GM21360 (cell line): ENCODE data around the gene CDK19.
"Not testable (repeated sequence)": the region's sequence is repeated elsewhere in the genome, so short reads cannot be mapped to it uniquely, and the experiment has no call there.

Experiments used
- ATAC-seq: cut with Tn5 transposase; IDR thresholded peaks from one replicate; pipeline ENCODE4 v1.9.1; 2021; ENCODE audit warnings: mild to moderate bottlenecking, moderate library complexity; ENCODE audit not compliant: unreplicated experiment

The CDK19 gene

GRCh38 chr6:110761371-110761770 lies 53.9 kb downstream of the CDK19 start:
- ATAC-seq: no peak

- no peak for ATAC-seq
Measured at GRCh38 chr6:110760589-110760988, 54.7 kb downstream of the CDK19 start.

GRCh38 chr6:110760098-110760497 lies 55.2 kb downstream of the CDK19 start:
- ATAC-seq: not testable (repeated sequence)

GRCh38 chr6:110757926-110758325 lies 57.3 kb downstream of the CDK19 start:
- ATAC-seq: no peak

GRCh38 chr6:110756817-110757216 lies 58.5 kb downstream of the CDK19 start:
- ATAC-seq: no peak

- no peak for ATAC-seq
Measured at GRCh38 chr6:110755411-110755834, 59.8 kb downstream of the CDK19 start.

GRCh38 chr6:110753936-110754668 lies 61.2 kb downstream of the CDK19 start:
- ATAC-seq: not testable (repeated sequence)

GRCh38 chr6:110748453-110748852 lies 66.8 kb downstream of the CDK19 start:
- no peak for ATAC-seq

GRCh38 chr6:110746680-110747079 lies 68.6 kb downstream of the CDK19 start:
- ATAC-seq: no peak

GRCh38 chr6:110744991-110745390 lies 70.3 kb downstream of the CDK19 start:
- no peak for ATAC-seq

- ATAC-seq: not testable (repeated sequence)
Measured at GRCh38 chr6:110742552-110742951, 72.7 kb downstream of the CDK19 start.

GRCh38 chr6:110741517-110741916 lies 73.8 kb downstream of the CDK19 start:
- no peak for ATAC-seq

- no peak for ATAC-seq
Measured at GRCh38 chr6:110738899-110739365, 76.3 kb downstream of the CDK19 start.

- no peak for ATAC-seq
Measured at GRCh38 chr6:110735666-110736065, 79.6 kb downstream of the CDK19 start.

GRCh38 chr6:110731898-110732297 lies 83.4 kb downstream of the CDK19 start:
- no peak for ATAC-seq

GRCh38 chr6:110731196-110731595 lies 84.1 kb downstream of the CDK19 start:
- no peak for ATAC-seq

GRCh38 chr6:110728501-110728900 lies 86.8 kb downstream of the CDK19 start:
- ATAC-seq: no peak

- no peak for ATAC-seq
Measured at GRCh38 chr6:110723017-110723416, 92.3 kb downstream of the CDK19 start.

- no peak for ATAC-seq
Measured at GRCh38 chr6:110720066-110720465, 95.2 kb downstream of the CDK19 start.

- ATAC-seq: not testable (repeated sequence)
Measured at GRCh38 chr6:110719601-110720000, 95.7 kb downstream of the CDK19 start.

- ATAC-seq: no peak
Measured at GRCh38 chr6:110714143-110714542, 101.1 kb downstream of the CDK19 start.

GRCh38 chr6:110712238-110712637 lies 103.0 kb downstream of the CDK19 start:
- ATAC-seq: no peak

- no peak for ATAC-seq
Measured at GRCh38 chr6:110710115-110710514, 105.2 kb downstream of the CDK19 start.
